Neural cell (in vitro differentiated cells): ENCODE measurements around the gene CSNK2B. TPM values are rescaled to one million over a fixed set of nuclear protein-coding genes. Genes with fewer than 3 reads are reported as not detected.

Experiments used
- H2AFZ ChIP-seq: fragments of 200-600, 300-800 bp; sonication (generic), shearing (Covaris generic); 2 replicates; pipeline ENCODE4 v1.6.0; 2014; ENCODE audit warnings: low read depth, mild to moderate bottlenecking, antibody characterized with exemption, low read length, moderate library complexity
- H3F3A ChIP-seq: fragments of 200-600 bp; shearing (Covaris generic); 2 replicates; pipeline ENCODE4 v1.6.1; 2016; ENCODE audit warnings: mild to moderate bottlenecking, moderate library complexity, mixed read lengths, antibody characterized with exemption, low read length; ENCODE audit not compliant: insufficient read depth, poor library complexity, severe bottlenecking
- H3K27ac ChIP-seq: fragments of 200-600, 300-800 bp; sonication (generic), shearing (Covaris generic); 2 replicates; pipeline ENCODE4 v1.5.1; 2014; ENCODE audit warnings: mild to moderate bottlenecking, low read length, moderate library complexity
- H3K27me3 ChIP-seq: fragments of 300-800, 200-600 bp; sonication (generic), shearing (Covaris generic); 2 replicates; pipeline ENCODE4 v1.6.0; 2014; ENCODE audit warnings: mild to moderate bottlenecking, low read depth, low read length, moderate library complexity; ENCODE audit not compliant: insufficient read depth
- H3K36me3 ChIP-seq: fragments of 300-800, 200-600 bp; sonication (generic), shearing (Covaris generic); 2 replicates; pipeline ENCODE4 v1.5.1; 2014; ENCODE audit warnings: mild to moderate bottlenecking, antibody characterized with exemption, low read length, moderate library complexity; ENCODE audit not compliant: insufficient read depth
- H3K4me2 ChIP-seq: fragments of 300-800, 200-600 bp; sonication (generic), shearing (Covaris generic); 2 replicates; pipeline ENCODE4 v1.6.0; 2014; ENCODE audit warnings: mild to moderate bottlenecking, low read length
- H3K4me3 ChIP-seq: fragments of 300-800, 200-600 bp; sonication (generic), shearing (Covaris generic); 2 replicates; pipeline ENCODE4 v1.5.1; 2014; ENCODE audit warnings: mild to moderate bottlenecking, low read length, moderate library complexity
- H3K79me2 ChIP-seq: fragments of 200-600 bp; shearing (Covaris generic); replicated peaks from 2 replicates; pipeline ENCODE4 v1.6.0; 2014; ENCODE audit warnings: mild to moderate bottlenecking, low read length, moderate library complexity; ENCODE audit not compliant: insufficient read depth
- H3K9ac ChIP-seq: fragments of 300-800, 200-600 bp; sonication (generic), shearing (Covaris generic); 2 replicates; pipeline ENCODE4 v1.6.1; 2016; ENCODE audit warnings: mild to moderate bottlenecking, low read length, mixed read lengths
- H3K9me2 ChIP-seq: fragments of 200-600 bp; shearing (Covaris generic); 2 replicates; pipeline ENCODE4 v1.6.1; 2016; ENCODE audit warnings: mild to moderate bottlenecking, low read length, mixed read lengths; ENCODE audit not compliant: insufficient read depth
- H3K9me3 ChIP-seq: fragments of 200-600, 300-800 bp; sonication (generic), shearing (Covaris generic); 2 replicates; pipeline ENCODE4 v1.6.1; 2016; ENCODE audit warnings: mild to moderate bottlenecking, mixed run types, low read length, moderate library complexity, mixed read lengths
- H4K20me1 ChIP-seq: fragments of 200-600 bp; shearing (Covaris generic); 2 replicates; pipeline ENCODE4 v1.6.1; 2016; ENCODE audit warnings: mild to moderate bottlenecking, mixed run types; ENCODE audit not compliant: insufficient read depth
- EP300 ChIP-seq: fragments of 450-650 bp; conservative IDR thresholded peaks from 2 replicates; pipeline ENCODE4 v1.6.1; 2014; ENCODE audit warnings: antibody characterized with exemption, mild to moderate bottlenecking, moderate library complexity; ENCODE audit not compliant: poor library complexity, severe bottlenecking
- EZH2 ChIP-seq: fragments of 200-600, 300-800 bp; shearing (Covaris generic), sonication (generic); IDR thresholded peaks from 2 replicates; pipeline ENCODE4 v1.6.1; 2014; ENCODE audit warnings: antibody characterized with exemption, low read length, borderline replicate concordance, mild to moderate bottlenecking; ENCODE audit not compliant: insufficient read depth, poor library complexity, severe bottlenecking
- MXI1 ChIP-seq: fragments of 450-650 bp; conservative IDR thresholded peaks from 2 replicates; pipeline ENCODE4 v1.6.1; 2014; ENCODE audit warnings: antibody characterized with exemption, mild to moderate bottlenecking; ENCODE audit not compliant: poor library complexity, severe bottlenecking
- POLR2AphosphoS5 ChIP-seq: IDR thresholded peaks from 2 replicates; pipeline ENCODE4 v1.6.1; 2012
- RAD21 ChIP-seq: fragments of 450-650 bp; conservative IDR thresholded peaks from 2 replicates; pipeline ENCODE4 v1.6.1; 2014; ENCODE audit warnings: antibody characterized with exemption, mild to moderate bottlenecking, moderate library complexity
- SMC3 ChIP-seq: fragments of 450-650 bp; conservative IDR thresholded peaks from 2 replicates; pipeline ENCODE4 v1.6.1; 2014; ENCODE audit warnings: antibody characterized with exemption, mild to moderate bottlenecking, moderate library complexity; ENCODE audit not compliant: poor library complexity
- TAF1 ChIP-seq: IDR thresholded peaks from 2 replicates; pipeline ENCODE4 v1.6.1; 2012; ENCODE audit warnings: low read depth
- polyA plus RNA-seq: library from polyadenylated mRNA; depleted of rRNA; stranded (reverse); fragments of >200 nt; gene quantifications from 2 replicates; pipeline ENCODE4 v1.2.3, GENCODE V29; 2014
- TF ChIP-seq, protein P1 (sequence below): fragments of 450-650 bp; IDR thresholded peaks from 2 replicates; pipeline ENCODE4 v1.5.1; 2014; ENCODE audit warnings: antibody characterized with exemption, mild to moderate bottlenecking, moderate library complexity; ENCODE audit not compliant: poor library complexity, severe bottlenecking
- TF ChIP-seq, protein P2 (sequence below): IDR thresholded peaks from 2 replicates; pipeline ENCODE4 v1.6.1; 2012; ENCODE audit warnings: borderline replicate concordance

CSNK2B gene
- polyA plus RNA-seq, 1 donor from 2014 or later = 135 TPM

GRCh38 chr6:31631681-31632278 is 34.1 kb upstream of the CSNK2B start:
- no peak overlapping the region for H3K4me2 ChIP-seq
- no peak overlapping the region for H2AFZ ChIP-seq
- no peak overlapping the region for H3K27ac ChIP-seq
- TF ChIP-seq RAD21 (no peak), POLR2AphosphoS5 (no peak), SMC3 (no peak), EP300 (no peak), MXI1 (no peak), EZH2 (no peak), TAF1 (no peak)
- TF ChIP-seq, protein P1, sequence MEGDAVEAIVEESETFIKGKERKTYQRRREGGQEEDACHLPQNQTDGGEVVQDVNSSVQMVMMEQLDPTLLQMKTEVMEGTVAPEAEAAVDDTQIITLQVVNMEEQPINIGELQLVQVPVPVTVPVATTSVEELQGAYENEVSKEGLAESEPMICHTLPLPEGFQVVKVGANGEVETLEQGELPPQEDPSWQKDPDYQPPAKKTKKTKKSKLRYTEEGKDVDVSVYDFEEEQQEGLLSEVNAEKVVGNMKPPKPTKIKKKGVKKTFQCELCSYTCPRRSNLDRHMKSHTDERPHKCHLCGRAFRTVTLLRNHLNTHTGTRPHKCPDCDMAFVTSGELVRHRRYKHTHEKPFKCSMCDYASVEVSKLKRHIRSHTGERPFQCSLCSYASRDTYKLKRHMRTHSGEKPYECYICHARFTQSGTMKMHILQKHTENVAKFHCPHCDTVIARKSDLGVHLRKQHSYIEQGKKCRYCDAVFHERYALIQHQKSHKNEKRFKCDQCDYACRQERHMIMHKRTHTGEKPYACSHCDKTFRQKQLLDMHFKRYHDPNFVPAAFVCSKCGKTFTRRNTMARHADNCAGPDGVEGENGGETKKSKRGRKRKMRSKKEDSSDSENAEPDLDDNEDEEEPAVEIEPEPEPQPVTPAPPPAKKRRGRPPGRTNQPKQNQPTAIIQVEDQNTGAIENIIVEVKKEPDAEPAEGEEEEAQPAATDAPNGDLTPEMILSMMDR = no peak
- TF ChIP-seq, protein P2, sequence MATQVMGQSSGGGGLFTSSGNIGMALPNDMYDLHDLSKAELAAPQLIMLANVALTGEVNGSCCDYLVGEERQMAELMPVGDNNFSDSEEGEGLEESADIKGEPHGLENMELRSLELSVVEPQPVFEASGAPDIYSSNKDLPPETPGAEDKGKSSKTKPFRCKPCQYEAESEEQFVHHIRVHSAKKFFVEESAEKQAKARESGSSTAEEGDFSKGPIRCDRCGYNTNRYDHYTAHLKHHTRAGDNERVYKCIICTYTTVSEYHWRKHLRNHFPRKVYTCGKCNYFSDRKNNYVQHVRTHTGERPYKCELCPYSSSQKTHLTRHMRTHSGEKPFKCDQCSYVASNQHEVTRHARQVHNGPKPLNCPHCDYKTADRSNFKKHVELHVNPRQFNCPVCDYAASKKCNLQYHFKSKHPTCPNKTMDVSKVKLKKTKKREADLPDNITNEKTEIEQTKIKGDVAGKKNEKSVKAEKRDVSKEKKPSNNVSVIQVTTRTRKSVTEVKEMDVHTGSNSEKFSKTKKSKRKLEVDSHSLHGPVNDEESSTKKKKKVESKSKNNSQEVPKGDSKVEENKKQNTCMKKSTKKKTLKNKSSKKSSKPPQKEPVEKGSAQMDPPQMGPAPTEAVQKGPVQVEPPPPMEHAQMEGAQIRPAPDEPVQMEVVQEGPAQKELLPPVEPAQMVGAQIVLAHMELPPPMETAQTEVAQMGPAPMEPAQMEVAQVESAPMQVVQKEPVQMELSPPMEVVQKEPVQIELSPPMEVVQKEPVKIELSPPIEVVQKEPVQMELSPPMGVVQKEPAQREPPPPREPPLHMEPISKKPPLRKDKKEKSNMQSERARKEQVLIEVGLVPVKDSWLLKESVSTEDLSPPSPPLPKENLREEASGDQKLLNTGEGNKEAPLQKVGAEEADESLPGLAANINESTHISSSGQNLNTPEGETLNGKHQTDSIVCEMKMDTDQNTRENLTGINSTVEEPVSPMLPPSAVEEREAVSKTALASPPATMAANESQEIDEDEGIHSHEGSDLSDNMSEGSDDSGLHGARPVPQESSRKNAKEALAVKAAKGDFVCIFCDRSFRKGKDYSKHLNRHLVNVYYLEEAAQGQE = no peak
- H3K9me2 ChIP-seq = no peaks in the 10 kb centered on the region
- no peak overlapping the region for H3K4me3 ChIP-seq
- no peak overlapping the region for H3K9ac ChIP-seq
- peaks cover 5% of the 10 kb centered on the region for H3K79me2 ChIP-seq
- no peaks in the 10 kb centered on the region for H3K27me3 ChIP-seq
- no peaks in the 10 kb centered on the region for H3K9me3 ChIP-seq
- no peaks in the 10 kb centered on the region for H4K20me1 ChIP-seq
- H3F3A ChIP-seq = no peaks in the 10 kb centered on the region
- H3K36me3 ChIP-seq = no peaks in the 10 kb centered on the region

DNA sequence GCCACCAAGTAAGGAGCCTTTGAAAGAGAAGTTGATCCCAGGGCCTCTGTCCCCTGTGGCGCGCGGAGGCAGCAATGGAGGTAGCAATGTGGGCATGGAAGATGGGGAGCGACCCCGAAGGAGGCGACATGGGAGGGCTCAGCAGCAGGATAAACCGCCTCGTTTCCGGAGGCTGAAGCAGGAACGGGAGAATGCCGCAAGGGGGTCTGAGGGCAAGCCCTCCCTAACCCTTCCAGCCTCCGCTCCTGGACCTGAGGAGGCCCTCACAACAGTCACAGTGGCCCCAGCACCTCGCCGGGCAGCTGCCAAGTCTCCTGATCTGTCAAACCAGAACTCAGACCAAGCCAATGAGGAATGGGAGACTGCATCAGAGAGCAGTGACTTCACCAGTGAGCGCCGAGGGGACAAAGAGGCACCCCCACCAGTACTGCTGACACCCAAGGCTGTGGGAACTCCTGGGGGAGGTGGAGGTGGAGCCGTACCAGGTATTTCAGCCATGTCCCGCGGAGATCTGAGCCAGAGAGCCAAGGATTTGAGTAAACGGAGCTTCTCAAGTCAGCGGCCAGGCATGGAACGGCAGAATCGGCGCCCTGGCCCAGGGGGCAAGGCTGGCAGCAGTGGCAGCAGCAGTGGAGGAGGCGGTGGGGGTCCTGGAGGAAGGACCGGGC is 33.5 kb upstream of the CSNK2B start:
- H3K27ac ChIP-seq = no peak overlapping the region
- TF ChIP-seq, protein P2 = no peak
- TF ChIP-seq, protein P1 = no peak
- no peak for TF ChIP-seq RAD21
- TF ChIP-seq MXI1 = no peak
- no peak for TF ChIP-seq SMC3
- TF ChIP-seq TAF1 = no peak
- TF ChIP-seq EP300 = no peak
- TF ChIP-seq POLR2AphosphoS5 = no peak
- TF ChIP-seq EZH2 = no peak
- no peak overlapping the region for H3K4me2 ChIP-seq
- H3K9me3 ChIP-seq = no peaks in the 10 kb centered on the region
- no peaks in the 10 kb centered on the region for H3K27me3 ChIP-seq
- no peaks in the 10 kb centered on the region for H3K9me2 ChIP-seq
- no peak overlapping the region for H3K4me3 ChIP-seq
- H3K79me2 ChIP-seq = peaks cover 3% of the 10 kb centered on the region
- H3K9ac ChIP-seq = no peak overlapping the region
- no peak overlapping the region for H2AFZ ChIP-seq
- H3K36me3 ChIP-seq = no peaks in the 10 kb centered on the region
- H4K20me1 ChIP-seq = no peaks in the 10 kb centered on the region
- H3F3A ChIP-seq = no peaks in the 10 kb centered on the region
